Lower leg skin (tissue), 4 donors: ENCODE results near the gene TMEM30B. TPM values are rescaled to one million over a fixed set of nuclear protein-coding genes. Genes with fewer than 3 reads are reported as not detected.
"Not testable (repeated sequence)": the region's sequence is repeated elsewhere in the genome, so short reads cannot be mapped to it uniquely, and the experiment has no call there.

Experiments used
- DNase-seq, 2 donors: peaks; one replicate each; pipeline ENCODE4 v3.0.0-alpha.2; 2019; ENCODE audit warnings: low spot score in 2 of 2
- H3K4me3 ChIP-seq: fragments of 200-600 bp; sonication (generic); 2 replicates; pipeline ENCODE4 v1.5.1; 2017; ENCODE audit warnings: mild to moderate bottlenecking, low read depth; ENCODE audit not compliant: poor library complexity, severe bottlenecking
- CTCF ChIP-seq, 3 donors: fragments of 450-650 bp; IDR thresholded peaks; one replicate each; pipeline ENCODE4 v1.5.1; 2016; ENCODE audit warnings: antibody characterized with exemption in 3 of 3, mild to moderate bottlenecking in 3 of 3, moderate library complexity in 2 of 3
- POLR2A ChIP-seq, 2 donors: fragments of 450-650 bp; IDR thresholded peaks; one replicate each; pipeline ENCODE4 v1.6.1; 2016 to 2017; ENCODE audit warnings: antibody characterized with exemption in 2 of 2, mild to moderate bottlenecking in 1 of 2, moderate library complexity in 1 of 2
- WGBS, 2 donors: methylation state at CpG; one replicate each; pipeline ENCODE4 v1.1.5; 2018; 5-methylcytosine and 5-hydroxymethylcytosine counted together
- intact Hi-C: fragments of 100-400 bp; cut with DNase I; formaldehyde crosslinking; loops from one replicate; pipeline ENCODE4 v1.15.0; 2023; ENCODE audit warnings: low total_unique reads
- total RNA-seq, 4 donors: library from RNA; depleted of rRNA; stranded (reverse); fragments of >200 nt; gene quantifications; one replicate each; pipeline ENCODE4 v1.1.0, GENCODE V29; 2016

The TMEM30B gene
- total RNA-seq, 4 donors from 2014 or later = 25.1 to 43.6 (median 34.8) TPM

- intact Hi-C loops = no loop called here
- TF ChIP-seq POLR2A (IDR thresholded peaks at IDR 0.05) = no peak
- TF ChIP-seq CTCF (IDR thresholded peaks at IDR 0.05) = no peak
- DNase-seq = peak; percentile 79 to 96
- H3K4me3 ChIP-seq = peak within 1 kb of the TSS; percentile 76
- WGBS, 2 donors = 0 to 1% methylated on average over 15 to 36 of the region's 66 CpGs
These were observed 40.4 kb upstream of the TMEM30B start, which contains the start of gene PRKCH for GRCh38 chr14:61321385-61322010. PRKCH (plus strand) TSS chr14:61321579; CDS start chr14:61322102, 523 bp downstream.

GRCh38 chr14:61320806-61321384, 39.8 kb upstream of the TMEM30B start:
- 29 to 38% methylated on average over 26 of the region's 29 CpGs for WGBS, 2 donors
- no peak for TF ChIP-seq POLR2A (IDR thresholded peaks at IDR 0.05)
- no peak for TF ChIP-seq CTCF (IDR thresholded peaks at IDR 0.05)
- intact Hi-C loops = no loop called here
- DNase-seq = peak in 1 of 2 donors; percentile 33
- peak overlapping the region; percentile 76 for H3K4me3 ChIP-seq

DNA sequence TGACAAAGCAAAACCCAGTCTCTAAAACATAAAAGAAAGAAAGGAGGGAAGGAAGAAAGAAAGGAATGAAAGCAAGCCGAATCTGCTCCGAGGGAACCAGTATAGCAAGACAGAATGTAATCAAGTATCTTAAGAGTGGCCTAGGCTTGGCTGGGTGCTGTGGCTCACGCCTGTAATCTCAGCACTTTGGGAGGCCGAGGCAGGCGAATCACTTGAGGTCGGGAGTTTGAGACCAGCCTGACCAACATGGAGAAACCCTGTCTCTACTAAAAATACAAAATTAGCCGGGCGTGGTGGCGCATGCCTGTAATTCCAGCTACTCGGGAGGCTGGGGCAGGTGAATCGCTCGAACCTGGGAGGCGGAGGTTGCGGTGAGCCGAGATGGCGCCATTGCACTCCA, 39.0 kb upstream of the TMEM30B start:
- H3K4me3 ChIP-seq, intact Hi-C loops, DNase-seq: not testable (repeated sequence)
- WGBS, 2 donors = 85 to 87% methylated on average over 16 of the region's 16 CpGs

GRCh38 chr14:61319706-61320105, 38.6 kb upstream of the TMEM30B start:
- intact Hi-C loops = no loop called here
- TF ChIP-seq CTCF (IDR thresholded peaks at IDR 0.05) (no peak), POLR2A (IDR thresholded peaks at IDR 0.05) (no peak)
- no peak for DNase-seq
- no peak overlapping the region for H3K4me3 ChIP-seq
- 62 to 86% methylated on average over 6 of the region's 6 CpGs for WGBS, 2 donors

DNA sequence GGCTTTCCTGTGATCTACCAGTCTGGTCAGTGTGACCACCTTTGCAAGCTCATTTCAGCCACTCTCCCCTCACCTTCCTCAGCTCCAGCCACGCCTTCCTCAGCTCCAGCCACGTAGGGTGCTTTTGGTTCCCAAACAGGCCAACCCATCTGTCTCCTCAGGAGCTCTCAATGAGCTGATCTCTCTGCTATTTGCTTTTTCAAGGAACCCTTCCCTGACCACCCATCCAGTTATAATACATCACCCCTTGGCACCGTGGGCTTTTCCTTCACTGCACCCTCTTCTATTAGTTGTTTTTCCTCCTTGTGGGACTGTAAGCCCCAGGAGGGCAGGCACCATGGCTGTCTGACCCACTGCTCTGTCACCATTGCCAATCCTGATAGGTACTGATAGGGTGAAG, 37.9 kb upstream of the TMEM30B start:
- TF ChIP-seq CTCF (IDR thresholded peaks at IDR 0.05) (no peak), POLR2A (IDR thresholded peaks at IDR 0.05) (no peak)
- no peak overlapping the region for H3K4me3 ChIP-seq
- WGBS, 2 donors = 79 to 83% methylated on average over 3 of the region's 3 CpGs
- no peak for DNase-seq
- intact Hi-C loops = no loop called here

DNA sequence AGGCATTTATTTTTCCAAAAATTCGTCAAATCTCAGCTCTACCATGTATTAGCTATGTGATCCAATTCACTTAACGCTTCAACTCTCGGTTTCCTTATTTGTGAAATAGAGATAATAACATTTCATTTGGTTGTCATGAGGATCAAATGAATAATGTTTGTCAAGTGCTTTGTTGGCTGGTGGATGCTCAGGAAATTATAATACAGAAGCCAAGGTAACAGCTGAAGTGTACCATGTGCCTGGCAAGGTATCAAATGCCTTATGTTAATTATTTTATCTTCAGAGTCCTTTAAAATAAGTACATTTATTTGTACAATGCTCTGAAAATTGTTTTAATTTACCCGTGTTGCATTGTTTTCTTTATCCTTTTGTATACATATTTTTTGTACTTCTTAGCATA, 34.2 kb upstream of the TMEM30B start:
- 86 to 90% methylated on average over 4 of the region's 4 CpGs for WGBS, 2 donors
- TF ChIP-seq POLR2A (IDR thresholded peaks at IDR 0.05) = no peak
- TF ChIP-seq CTCF (IDR thresholded peaks at IDR 0.05) = no peak
- intact Hi-C loops = no loop called here
- no peak overlapping the region for H3K4me3 ChIP-seq
- DNase-seq = no peak

DNA sequence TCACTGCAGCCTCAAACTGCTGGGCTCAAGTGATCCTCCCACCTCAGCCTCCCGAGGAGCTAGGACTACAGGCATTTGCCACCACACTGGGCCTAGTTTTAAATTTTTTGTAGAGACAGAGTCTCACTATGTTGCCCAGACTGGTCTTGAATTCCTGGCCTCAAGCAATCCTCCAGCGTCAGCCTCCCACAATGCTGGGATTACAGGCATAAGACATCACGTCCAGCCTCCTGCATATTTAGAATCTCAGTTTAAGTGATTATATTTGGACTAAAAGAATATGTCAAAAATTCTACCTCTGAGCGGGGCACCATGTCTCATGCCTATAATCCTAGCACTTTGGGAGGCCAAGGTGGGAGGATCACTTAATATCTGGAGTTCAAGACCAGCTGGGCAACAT, 27.6 kb upstream of the TMEM30B start:
- intact Hi-C loops, H3K4me3 ChIP-seq, DNase-seq: not testable (repeated sequence)
- 86 to 93% methylated on average over 4 of the region's 4 CpGs for WGBS, 2 donors
